ACC112 (cell line): ENCODE data around the gene PCDHGC5.

ENCODE experiments used
- H2AFZ ChIP-seq: fragments of 200-600 bp; sonication (generic); one replicate; pipeline ENCODE4 v1.6.0; 2017; ENCODE audit warnings: antibody characterized with exemption, low read length; ENCODE audit not compliant: unreplicated experiment
- H3K27ac ChIP-seq: fragments of 200-600 bp; sonication (generic); 2 replicates; pipeline ENCODE4 v1.5.1; 2014; ENCODE audit warnings: low read depth, mild to moderate bottlenecking, antibody characterized with exemption, low read length, moderate library complexity
- H3K27me3 ChIP-seq: fragments of 200-600 bp; sonication (generic); 2 replicates; pipeline ENCODE4 v1.6.1; 2014; ENCODE audit warnings: mild to moderate bottlenecking, antibody characterized with exemption, low read length, moderate library complexity, mixed read lengths; ENCODE audit not compliant: insufficient read depth
- H3K36me3 ChIP-seq: fragments of 200-600 bp; sonication (generic); 2 replicates; pipeline ENCODE4 v1.6.1; 2016; ENCODE audit warnings: mild to moderate bottlenecking, antibody characterized with exemption, low read length, moderate library complexity, mixed read lengths; ENCODE audit not compliant: insufficient read depth
- H3K4me1 ChIP-seq: fragments of 200-600 bp; sonication (generic); one replicate; pipeline ENCODE4 v1.6.1; 2016; ENCODE audit warnings: low read length, mixed read lengths; ENCODE audit not compliant: insufficient read depth, unreplicated experiment, control insufficient read depth
- H3K4me3 ChIP-seq: fragments of 200-600 bp; sonication (generic); 2 replicates; pipeline ENCODE4 v1.5.1; 2014; ENCODE audit warnings: mild to moderate bottlenecking, low read depth, low read length
- H3K79me2 ChIP-seq: fragments of 200-600 bp; sonication (generic); one replicate; pipeline ENCODE4 v1.6.0; 2016; ENCODE audit warnings: low read length; ENCODE audit not compliant: control insufficient read depth, unreplicated experiment, insufficient read depth

The PCDHGC5 gene

DNA sequence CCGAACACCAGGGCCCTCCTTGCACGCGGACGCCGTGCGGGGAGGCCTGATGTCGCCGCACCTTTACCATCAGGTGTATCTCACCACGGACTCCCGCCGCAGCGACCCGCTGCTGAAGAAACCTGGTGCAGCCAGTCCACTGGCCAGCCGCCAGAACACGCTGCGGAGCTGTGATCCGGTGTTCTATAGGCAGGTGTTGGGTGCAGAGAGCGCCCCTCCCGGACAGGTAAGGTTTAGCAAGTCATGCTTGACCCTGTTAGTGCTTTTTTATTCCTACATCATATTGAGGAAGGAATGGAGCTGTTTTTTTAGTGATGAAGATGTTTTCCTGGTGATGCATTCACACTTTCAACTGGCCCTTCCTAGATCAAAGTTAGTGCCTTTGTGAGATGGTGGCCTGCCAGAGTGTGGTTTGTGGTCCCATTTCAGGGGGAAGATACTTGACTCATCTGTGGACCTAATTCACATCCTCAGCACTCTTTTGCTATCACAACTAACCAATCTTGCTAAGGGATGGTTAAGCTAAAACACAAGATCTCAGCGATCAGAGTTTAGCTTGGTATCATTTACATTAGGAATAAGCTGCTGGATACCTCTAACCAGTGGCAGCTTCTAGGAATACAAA is 10.4 kb upstream of the PCDHGC5 start:
- no peak overlapping the region for H3K27ac ChIP-seq
- no peaks in the 10 kb centered on the region for H3K27me3 ChIP-seq
- no peaks in the 10 kb centered on the region for H3K36me3 ChIP-seq
- peaks cover 20% of the 10 kb centered on the region for H3K4me1 ChIP-seq
- no peak overlapping the region for H2AFZ ChIP-seq
- H3K4me3 ChIP-seq: peak overlapping the region; percentile 83
- peaks cover 15% of the 10 kb centered on the region for H3K79me2 ChIP-seq

DNA sequence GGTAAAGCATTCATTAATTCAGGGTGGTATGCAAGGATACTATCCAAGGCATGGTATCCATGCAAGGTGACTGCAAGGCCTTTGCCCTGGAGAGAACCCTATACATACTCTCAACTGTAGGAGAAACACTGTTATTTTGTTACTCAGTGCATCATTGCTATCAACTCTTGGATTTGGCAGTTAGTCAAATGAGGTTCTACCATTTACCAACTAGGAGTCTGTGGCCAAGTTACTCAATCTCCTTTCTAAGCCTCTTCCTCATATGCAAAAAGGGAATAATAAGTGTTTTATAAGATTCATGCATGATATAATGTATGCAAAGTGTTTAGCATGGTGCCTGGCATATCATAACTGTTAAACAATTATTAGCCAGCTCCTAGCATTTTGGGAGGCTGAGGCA is 9.1 kb upstream of the PCDHGC5 start:
- H2AFZ ChIP-seq: no peak overlapping the region
- H3K36me3 ChIP-seq: no peaks in the 10 kb centered on the region
- no peak overlapping the region for H3K4me3 ChIP-seq
- H3K79me2 ChIP-seq: peaks cover 15% of the 10 kb centered on the region
- H3K27ac ChIP-seq: no peak overlapping the region
- H3K27me3 ChIP-seq: no peaks in the 10 kb centered on the region
- H3K4me1 ChIP-seq: peaks cover 20% of the 10 kb centered on the region

DNA sequence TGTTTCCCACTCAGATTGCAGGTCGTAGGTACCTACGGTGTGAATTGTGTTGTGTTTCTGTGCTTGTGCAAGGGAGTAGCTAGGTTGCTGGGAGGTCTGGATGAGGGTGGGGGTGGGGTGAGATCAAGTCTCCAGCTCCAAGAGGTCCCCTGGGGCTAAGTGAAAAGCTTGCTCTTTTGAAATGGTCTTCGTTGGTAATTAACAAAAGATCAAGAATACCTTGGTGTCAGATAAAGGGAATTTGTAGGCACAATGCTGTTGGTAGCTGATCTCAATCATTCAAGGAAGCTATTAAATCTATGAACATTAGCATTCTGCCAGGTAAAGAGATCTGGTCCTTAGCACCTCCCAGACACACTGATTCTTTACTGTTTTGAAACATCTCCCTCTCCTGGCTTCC is 5.0 kb upstream of the PCDHGC5 start:
- H2AFZ ChIP-seq: no peak overlapping the region
- no peak overlapping the region for H3K27ac ChIP-seq
- no peak overlapping the region for H3K4me3 ChIP-seq
- no peaks in the 10 kb centered on the region for H3K27me3 ChIP-seq
- H3K36me3 ChIP-seq: no peaks in the 10 kb centered on the region
- H3K79me2 ChIP-seq: no peaks in the 10 kb centered on the region
- H3K4me1 ChIP-seq: peaks cover 12% of the 10 kb centered on the region

DNA sequence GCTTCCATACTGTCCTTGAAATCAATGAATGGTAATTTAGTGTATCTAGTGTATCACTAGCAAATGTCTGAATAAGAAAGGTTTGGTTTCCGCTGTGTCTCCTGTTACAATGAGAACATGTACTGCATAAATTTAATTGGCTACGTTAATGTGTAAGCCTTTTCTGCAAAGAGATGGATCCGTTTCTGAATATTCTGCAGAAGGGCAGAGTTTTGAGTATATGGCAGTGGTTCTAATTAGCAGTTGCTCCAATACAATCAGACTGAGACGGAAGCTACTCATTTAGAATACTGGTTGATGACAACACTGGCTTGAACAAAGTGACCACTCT is 4.6 kb upstream of the PCDHGC5 start:
- H3K27ac ChIP-seq: no peak overlapping the region
- H3K4me3 ChIP-seq: no peak overlapping the region
- H2AFZ ChIP-seq: no peak overlapping the region
- no peaks in the 10 kb centered on the region for H3K36me3 ChIP-seq
- no peaks in the 10 kb centered on the region for H3K79me2 ChIP-seq
- H3K27me3 ChIP-seq: no peaks in the 10 kb centered on the region
- H3K4me1 ChIP-seq: peaks cover 16% of the 10 kb centered on the region

DNA sequence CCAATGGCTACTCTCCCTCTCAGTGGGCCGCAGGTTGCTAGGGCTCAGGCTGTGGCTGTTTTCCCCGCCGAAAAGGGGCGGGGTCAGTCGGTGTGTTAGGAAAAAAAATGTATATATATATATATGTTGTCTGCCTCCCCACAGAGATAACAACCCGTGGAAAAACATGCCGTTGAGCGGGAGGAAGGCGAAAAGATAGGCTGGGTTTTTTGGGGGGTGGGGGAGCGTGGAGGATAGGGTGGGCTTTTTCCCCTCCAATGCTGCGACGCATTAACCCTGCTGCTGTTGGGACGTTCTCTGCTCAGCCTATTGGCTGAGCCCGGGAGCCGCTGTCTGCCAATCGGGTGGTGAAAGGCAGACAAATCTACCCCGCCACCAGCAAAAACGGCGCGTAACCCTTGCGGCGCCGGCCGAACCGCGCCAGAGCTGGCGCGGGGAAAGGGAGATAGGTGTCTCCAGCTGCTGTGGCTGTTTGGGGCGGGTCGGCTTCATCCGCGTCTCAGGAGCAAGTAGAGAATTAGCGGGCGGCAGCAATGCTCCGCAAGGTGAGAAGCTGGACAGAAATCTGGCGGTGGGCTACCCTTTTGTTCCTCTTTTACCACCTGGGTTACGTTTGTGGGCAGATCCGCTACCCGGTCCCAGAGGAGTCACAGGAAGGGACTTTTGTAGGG is 4.1 kb upstream of the PCDHGC5 start, which contains the start of gene PCDHGC4:
Gene PCDHGC4, plus strand, starts transcription at position 390 of the 671 bp plus-strand sequence. Its CDS starts 144 bp downstream, at position 534.
- Histone ChIP-seq H3K79me2 (no peaks in the 10 kb centered on the region), H2AFZ (no peak within 1 kb of the TSS), H3K27ac (no peak within 1 kb of the TSS), H3K4me1 (peaks cover 18% of the 10 kb centered on the region), H3K27me3 (no peaks in the 10 kb centered on the region), H3K4me3 (no peak within 1 kb of the TSS), H3K36me3 (no peaks in the 10 kb centered on the region)

DNA sequence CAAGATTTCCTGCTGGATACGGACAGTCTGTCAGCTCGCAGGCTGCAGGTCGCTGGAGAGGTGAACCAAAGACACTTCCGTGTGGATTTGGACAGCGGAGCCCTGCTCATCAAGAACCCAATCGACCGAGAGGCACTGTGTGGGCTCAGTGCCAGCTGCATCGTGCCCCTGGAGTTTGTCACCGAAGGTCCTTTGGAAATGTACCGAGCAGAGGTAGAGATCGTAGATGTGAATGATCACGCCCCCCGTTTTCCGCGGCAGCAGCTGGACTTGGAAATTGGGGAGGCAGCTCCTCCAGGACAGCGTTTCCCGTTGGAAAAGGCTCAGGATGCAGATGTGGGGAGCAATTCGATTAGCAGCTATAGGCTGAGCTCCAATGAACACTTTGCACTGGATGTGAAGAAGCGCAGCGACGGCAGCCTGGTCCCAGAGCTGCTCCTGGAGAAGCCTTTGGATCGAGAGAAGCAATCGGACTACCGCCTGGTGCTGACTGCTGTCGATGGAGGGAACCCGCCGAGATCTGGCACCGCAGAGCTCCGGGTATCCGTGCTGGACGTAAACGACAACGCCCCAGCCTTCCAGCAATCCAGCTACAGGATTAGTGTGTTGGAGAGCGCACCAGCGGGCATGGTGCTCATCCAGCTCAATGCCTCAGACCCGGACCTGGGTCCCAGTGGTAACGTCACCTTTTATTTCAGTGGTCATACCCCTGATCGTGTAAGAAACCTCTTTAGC is 3.4 kb upstream of the PCDHGC5 start:
- no peaks in the 10 kb centered on the region for H3K27me3 ChIP-seq
- peaks cover 20% of the 10 kb centered on the region for H3K4me1 ChIP-seq
- no peaks in the 10 kb centered on the region for H3K36me3 ChIP-seq
- H3K27ac ChIP-seq: no peak overlapping the region
- H2AFZ ChIP-seq: no peak overlapping the region
- no peak overlapping the region for H3K4me3 ChIP-seq
- H3K79me2 ChIP-seq: no peaks in the 10 kb centered on the region

DNA sequence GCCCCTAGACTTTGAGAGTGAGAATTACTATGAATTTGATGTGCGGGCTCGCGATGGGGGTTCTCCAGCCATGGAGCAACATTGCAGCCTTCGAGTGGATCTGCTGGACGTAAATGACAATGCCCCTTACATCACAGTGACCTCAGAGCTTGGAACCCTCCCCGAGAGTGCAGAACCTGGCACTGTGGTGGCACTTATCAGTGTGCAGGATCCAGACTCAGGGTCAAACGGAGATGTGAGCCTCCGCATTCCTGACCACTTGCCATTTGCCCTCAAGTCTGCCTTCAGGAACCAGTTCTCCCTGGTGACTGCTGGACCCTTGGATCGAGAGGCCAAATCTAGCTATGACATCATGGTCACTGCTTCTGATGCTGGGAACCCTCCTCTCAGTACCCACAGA is 2.8 kb upstream of the PCDHGC5 start:
- H2AFZ ChIP-seq: no peak overlapping the region
- no peaks in the 10 kb centered on the region for H3K27me3 ChIP-seq
- H3K79me2 ChIP-seq: no peaks in the 10 kb centered on the region
- no peak overlapping the region for H3K4me3 ChIP-seq
- H3K36me3 ChIP-seq: no peaks in the 10 kb centered on the region
- H3K4me1 ChIP-seq: peaks cover 20% of the 10 kb centered on the region
- H3K27ac ChIP-seq: no peak overlapping the region

DNA sequence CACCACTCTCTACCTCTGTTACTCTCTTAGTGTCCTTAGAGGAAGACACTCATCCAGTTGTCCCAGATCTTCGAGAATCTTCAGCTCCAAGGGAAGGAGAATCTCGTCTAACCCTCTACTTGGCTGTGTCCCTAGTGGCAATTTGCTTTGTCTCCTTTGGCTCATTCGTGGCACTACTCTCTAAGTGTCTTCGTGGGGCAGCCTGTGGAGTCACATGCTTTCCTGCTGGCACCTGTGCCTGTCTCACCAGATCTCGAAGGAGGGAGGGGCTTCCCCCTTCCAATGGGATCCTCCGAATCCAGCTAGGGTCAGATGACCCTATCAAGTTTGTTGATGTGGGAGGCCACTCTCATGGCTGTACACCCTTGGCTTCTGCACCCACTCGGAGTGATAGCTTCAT is 1.8 kb upstream of the PCDHGC5 start:
- Histone ChIP-seq H3K79me2 (no peaks in the 10 kb centered on the region), H2AFZ (no peak overlapping the region), H3K4me1 (peaks cover 20% of the 10 kb centered on the region), H3K36me3 (no peaks in the 10 kb centered on the region), H3K4me3 (no peak overlapping the region), H3K27me3 (no peaks in the 10 kb centered on the region), H3K27ac (no peak overlapping the region)

DNA sequence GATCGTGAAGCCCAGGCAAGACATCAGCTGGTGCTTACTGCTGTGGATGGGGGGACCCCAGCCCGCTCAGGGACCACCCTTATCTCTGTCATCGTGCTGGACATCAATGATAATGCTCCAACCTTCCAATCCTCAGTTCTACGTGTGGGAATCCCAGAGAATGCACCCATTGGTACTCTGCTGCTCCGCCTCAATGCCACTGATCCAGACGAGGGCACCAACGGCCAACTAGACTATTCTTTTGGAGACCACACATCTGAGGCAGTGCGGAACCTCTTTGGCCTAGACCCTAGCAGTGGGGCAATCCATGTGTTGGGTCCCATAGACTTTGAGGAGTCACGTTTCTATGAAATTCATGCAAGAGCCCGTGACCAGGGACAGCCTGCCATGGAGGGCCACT is 960 bp downstream of the PCDHGC5 start:
- Histone ChIP-seq H3K36me3 (no peaks in the 10 kb centered on the region), H2AFZ (no peak overlapping the region), H3K4me1 (peaks cover 20% of the 10 kb centered on the region), H3K4me3 (no peak overlapping the region), H3K27ac (no peak overlapping the region), H3K27me3 (no peaks in the 10 kb centered on the region), H3K79me2 (no peaks in the 10 kb centered on the region)

DNA sequence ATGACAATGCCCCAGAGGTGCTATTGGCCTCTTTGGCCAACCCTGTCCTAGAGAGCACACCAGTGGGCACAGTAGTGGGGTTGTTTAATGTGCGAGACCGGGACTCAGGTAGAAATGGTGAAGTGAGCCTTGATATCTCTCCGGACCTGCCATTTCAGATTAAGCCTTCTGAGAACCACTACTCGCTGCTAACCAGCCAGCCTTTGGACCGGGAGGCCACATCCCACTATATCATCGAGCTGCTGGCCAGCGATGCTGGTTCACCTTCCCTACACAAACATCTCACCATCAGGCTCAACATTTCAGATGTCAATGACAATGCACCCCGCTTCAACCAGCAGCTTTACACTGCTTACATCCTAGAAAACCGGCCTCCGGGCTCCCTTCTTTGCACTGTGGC is 1.4 kb downstream of the PCDHGC5 start:
- Histone ChIP-seq H2AFZ (no peak overlapping the region), H3K4me1 (peaks cover 20% of the 10 kb centered on the region), H3K36me3 (no peaks in the 10 kb centered on the region), H3K27me3 (no peaks in the 10 kb centered on the region), H3K4me3 (no peak overlapping the region), H3K79me2 (no peaks in the 10 kb centered on the region), H3K27ac (no peak overlapping the region)

DNA sequence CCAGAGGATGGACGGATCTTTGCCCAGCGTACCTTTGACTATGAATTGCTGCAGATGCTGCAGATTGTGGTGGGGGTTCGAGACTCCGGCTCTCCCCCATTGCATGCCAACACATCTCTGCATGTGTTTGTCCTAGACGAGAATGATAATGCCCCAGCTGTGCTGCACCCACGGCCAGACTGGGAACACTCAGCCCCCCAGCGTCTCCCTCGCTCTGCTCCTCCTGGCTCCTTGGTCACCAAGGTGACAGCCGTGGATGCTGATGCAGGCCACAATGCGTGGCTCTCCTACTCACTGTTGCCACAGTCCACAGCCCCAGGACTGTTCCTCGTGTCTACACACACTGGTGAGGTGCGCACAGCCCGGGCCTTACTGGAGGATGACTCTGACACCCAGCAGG is 1.9 kb downstream of the PCDHGC5 start:
- Histone ChIP-seq H3K79me2 (no peaks in the 10 kb centered on the region), H3K4me1 (peaks cover 20% of the 10 kb centered on the region)

More for the DNA sequence above, 1.9 kb downstream of the PCDHGC5 start:
- Histone ChIP-seq H3K27ac (no peak overlapping the region), H3K36me3 (no peaks in the 10 kb centered on the region), H3K27me3 (no peaks in the 10 kb centered on the region), H2AFZ (no peak overlapping the region), H3K4me3 (no peak overlapping the region)
